Brain microvascular endothelial cell (primary cell): Measurements from ENCODE around the gene A3GALT2.

Source experiments
- DNase-seq: peaks from one replicate; pipeline ENCODE4 v3.0.0-alpha.2; 2020
- H3K27ac ChIP-seq: fragments of 250-450 bp; sonication (Bioruptor Pico); 2 replicates; pipeline ENCODE4 v1.5.1; 2020; ENCODE audit warnings: mild to moderate bottlenecking, moderate library complexity
- H3K27me3 ChIP-seq: fragments of 250-450 bp; sonication (Bioruptor Pico); replicated peaks from 2 replicates; pipeline ENCODE4 v1.5.1; 2020; ENCODE audit warnings: mild to moderate bottlenecking
- H3K36me3 ChIP-seq: fragments of 250-450 bp; sonication (Bioruptor Pico); replicated peaks from 2 replicates; pipeline ENCODE4 v1.5.1; 2020; ENCODE audit warnings: mild to moderate bottlenecking
- H3K4me3 ChIP-seq: 2 replicates; pipeline ENCODE4 v1.5.1; 2011; ENCODE audit warnings: low read depth, mild to moderate bottlenecking, control low read depth, low read length, moderate library complexity
- CTCF ChIP-seq: IDR thresholded peaks from 2 replicates; pipeline ENCODE4 v1.5.1; 2011; ENCODE audit warnings: low read depth, mild to moderate bottlenecking, moderate library complexity, low read length, control low read depth, inconsistent platforms; ENCODE audit errors: missing control alignments
- in situ Hi-C: cut with HindIII; loops from 2 replicates; pipeline ENCODE4 v1.10.0; 2017; ENCODE audit warnings: low sequenced_read_pairs, low pct_ligation_motif_present

Gene A3GALT2

GRCh38 chr1:33284049-33284448, 36.8 kb downstream of the A3GALT2 start:
- TF ChIP-seq CTCF: no peak
- no peaks in the 10 kb centered on the region for H3K27me3 ChIP-seq
- H3K27ac ChIP-seq: no peak overlapping the region
- H3K36me3 ChIP-seq: peaks cover 30% of the 10 kb centered on the region
- DNase-seq: no peak
- in situ Hi-C loops: no loop called here
- no peak overlapping the region for H3K4me3 ChIP-seq

- Histone ChIP-seq H3K27ac (no peak overlapping the region), H3K4me3 (no peak overlapping the region), H3K36me3 (peaks cover 30% of the 10 kb centered on the region), H3K27me3 (no peaks in the 10 kb centered on the region)
- DNase-seq: no peak
- no peak for TF ChIP-seq CTCF
- in situ Hi-C loops: no loop called here
Observed at GRCh38 chr1:33282791-33283190, 38.1 kb downstream of the A3GALT2 start.

GRCh38 chr1:33281554-33282303, 39.2 kb downstream of the A3GALT2 start:
- in situ Hi-C loops: no loop called here
- no peak for DNase-seq
- Histone ChIP-seq H3K36me3 (peaks cover 30% of the 10 kb centered on the region), H3K27ac (no peak overlapping the region), H3K4me3 (no peak overlapping the region), H3K27me3 (no peaks in the 10 kb centered on the region)
- TF ChIP-seq CTCF: no peak

GRCh38 chr1:33280091-33280661, 40.7 kb downstream of the A3GALT2 start:
- Histone ChIP-seq H3K27me3 (no peaks in the 10 kb centered on the region), H3K36me3 (peaks cover 30% of the 10 kb centered on the region), H3K27ac (no peak overlapping the region), H3K4me3 (no peak overlapping the region)
- no peak for TF ChIP-seq CTCF
- in situ Hi-C loops: no loop called here
- DNase-seq: no peak

- H3K36me3 ChIP-seq: peaks cover 25% of the 10 kb centered on the region
- no peak for DNase-seq
- in situ Hi-C loops: no loop called here
Observed at GRCh38 chr1:33277488-33278084, 43.3 kb downstream of the A3GALT2 start.

More at GRCh38 chr1:33277488-33278084, 43.3 kb downstream of the A3GALT2 start:
- H3K27me3 ChIP-seq: no peaks in the 10 kb centered on the region
- no peak for TF ChIP-seq CTCF
- H3K27ac ChIP-seq: no peak overlapping the region
- H3K4me3 ChIP-seq: no peak overlapping the region
